HG03039 (cell line): ENCODE data around the gene AFF3.
"Not testable (repeated sequence)": the region's sequence is repeated elsewhere in the genome, so short reads cannot be mapped to it uniquely, and the experiment has no call there.

Experiments used
- ATAC-seq: cut with Tn5 transposase; IDR thresholded peaks from one replicate; pipeline ENCODE4 v1.9.1; 2021; ENCODE audit warnings: mild to moderate bottlenecking, moderate library complexity; ENCODE audit not compliant: unreplicated experiment

The AFF3 gene

GRCh38 chr2:99806758-99807157 lies 335.6 kb downstream of the AFF3 start:
- ATAC-seq, result no peak

GRCh38 chr2:99805930-99806476 lies 336.4 kb downstream of the AFF3 start:
- no peak for ATAC-seq

- no peak for ATAC-seq
Observed at GRCh38 chr2:99803846-99804245, 338.5 kb downstream of the AFF3 start.

GRCh38 chr2:99802734-99803133 lies 339.7 kb downstream of the AFF3 start:
- ATAC-seq, result no peak

- no peak for ATAC-seq
Observed at GRCh38 chr2:99801327-99801901, 341.0 kb downstream of the AFF3 start.

GRCh38 chr2:99797475-99797874 lies 344.9 kb downstream of the AFF3 start:
- ATAC-seq, result no peak

GRCh38 chr2:99794414-99794813 lies 348.0 kb downstream of the AFF3 start:
- no peak for ATAC-seq

- no peak for ATAC-seq
Observed at GRCh38 chr2:99793022-99793421, 349.4 kb downstream of the AFF3 start.

GRCh38 chr2:99789849-99790248 lies 352.5 kb downstream of the AFF3 start:
- no peak for ATAC-seq

- ATAC-seq, result no peak
Observed at GRCh38 chr2:99787769-99788382, 354.5 kb downstream of the AFF3 start.

- ATAC-seq, result no peak
Observed at GRCh38 chr2:99786636-99787390, 355.6 kb downstream of the AFF3 start.

- no peak for ATAC-seq
Observed at GRCh38 chr2:99784946-99785345, 357.4 kb downstream of the AFF3 start.

- no peak for ATAC-seq
Observed at GRCh38 chr2:99784282-99784681, 358.1 kb downstream of the AFF3 start.

- ATAC-seq, result no peak
Observed at GRCh38 chr2:99780276-99780675, 362.1 kb downstream of the AFF3 start.

- ATAC-seq, result no peak
Observed at GRCh38 chr2:99779276-99779675, 363.1 kb downstream of the AFF3 start.

- ATAC-seq, result no peak
Observed at GRCh38 chr2:99777656-99778290, 364.6 kb downstream of the AFF3 start.

- no peak for ATAC-seq
Observed at GRCh38 chr2:99776906-99777646, 365.3 kb downstream of the AFF3 start.

GRCh38 chr2:99776206-99776905 lies 366.0 kb downstream of the AFF3 start:
- no peak for ATAC-seq

GRCh38 chr2:99775585-99775984 lies 366.8 kb downstream of the AFF3 start:
- ATAC-seq, result no peak

- not testable (repeated sequence) for ATAC-seq
Observed at GRCh38 chr2:99773642-99774041, 368.7 kb downstream of the AFF3 start.
